HG03521 (cell line): ENCODE measurements around the gene INPP5F.
"Not testable (repeated sequence)": the region's sequence is repeated elsewhere in the genome, so short reads cannot be mapped to it uniquely, and the experiment has no call there.

Source experiments
- ATAC-seq: cut with Tn5 transposase; IDR thresholded peaks from one replicate; pipeline ENCODE4 v1.9.1; 2021; ENCODE audit warnings: mild to moderate bottlenecking, moderate library complexity; ENCODE audit not compliant: unreplicated experiment

INPP5F gene

DNA sequence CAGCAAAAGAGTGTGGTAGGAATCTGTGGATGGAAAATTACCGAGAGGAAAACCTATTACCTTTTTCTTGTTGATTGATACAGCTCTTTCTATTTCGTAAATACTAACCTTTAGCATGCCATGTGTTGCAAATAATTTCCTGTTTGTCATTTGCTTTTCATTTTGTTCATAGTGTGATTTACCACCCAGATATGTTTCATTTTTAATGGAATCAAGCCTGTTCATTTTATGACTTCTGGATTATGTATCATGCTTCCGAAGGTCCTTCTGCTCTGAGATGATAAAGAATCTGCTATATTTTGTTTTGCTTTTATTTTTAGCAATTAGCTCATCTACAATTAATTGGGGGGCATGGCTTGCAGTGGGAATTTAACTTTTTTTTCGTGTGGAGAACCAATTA lies 46.5 kb downstream of the INPP5F start:
- ATAC-seq: no peak

DNA sequence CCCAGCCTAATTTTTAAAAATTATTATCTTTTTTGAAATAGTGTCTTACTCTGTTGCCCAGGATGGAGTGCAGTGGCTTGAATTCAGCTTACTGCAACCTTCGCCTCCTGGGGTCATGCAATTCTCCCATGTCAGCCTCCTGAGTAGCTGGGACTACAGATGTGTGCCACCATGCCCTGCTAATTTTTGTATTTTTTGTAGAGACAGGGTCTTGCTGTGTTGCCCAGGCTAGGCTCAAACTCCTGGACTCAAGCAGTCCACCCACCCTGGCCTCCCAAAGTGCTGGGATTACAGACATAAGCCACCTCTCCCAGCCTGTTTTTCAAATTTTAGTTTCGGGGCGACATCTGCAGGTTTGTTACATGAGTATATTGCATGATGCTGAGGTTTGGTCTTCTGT lies 47.2 kb downstream of the INPP5F start:
- not testable (repeated sequence) for ATAC-seq

DNA sequence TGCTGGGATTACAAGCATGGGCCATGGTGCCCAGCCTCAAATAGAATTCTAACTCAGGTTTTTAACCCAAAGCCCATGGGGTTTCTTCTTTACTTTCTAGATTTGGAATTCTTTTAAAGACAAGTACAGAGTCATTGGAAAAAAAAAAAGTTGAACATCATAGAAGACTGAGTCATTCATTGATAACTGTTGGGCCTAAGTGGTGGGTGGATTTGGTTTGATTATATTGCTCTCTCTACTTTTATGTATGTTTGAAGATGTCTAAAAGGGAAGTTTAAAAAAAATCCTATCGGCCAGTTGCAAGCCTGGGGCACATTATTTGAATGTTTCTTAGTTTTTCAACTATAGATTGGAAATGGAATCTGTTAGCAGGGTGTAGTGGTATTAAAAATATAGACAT lies 49.7 kb downstream of the INPP5F start:
- no peak for ATAC-seq

DNA sequence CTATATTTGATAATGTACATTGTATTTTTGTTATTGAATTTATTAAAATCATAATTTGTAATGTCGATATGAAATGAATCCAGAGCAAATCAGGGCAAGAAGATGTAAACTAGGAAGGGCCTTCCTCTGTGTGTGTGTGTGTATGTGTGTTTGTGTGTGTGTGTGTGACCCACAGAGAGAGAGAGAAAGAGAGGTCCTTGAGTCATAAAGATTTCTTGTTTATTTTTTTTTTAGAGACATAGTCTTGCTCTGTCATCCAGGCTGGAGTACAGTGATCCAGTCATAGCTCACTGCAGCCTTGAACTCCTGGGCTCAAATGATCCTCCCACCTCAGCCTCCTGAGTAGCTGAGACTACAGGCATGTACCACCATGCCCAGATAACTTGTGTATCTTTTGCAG lies 50.7 kb downstream of the INPP5F start:
- no peak for ATAC-seq

DNA sequence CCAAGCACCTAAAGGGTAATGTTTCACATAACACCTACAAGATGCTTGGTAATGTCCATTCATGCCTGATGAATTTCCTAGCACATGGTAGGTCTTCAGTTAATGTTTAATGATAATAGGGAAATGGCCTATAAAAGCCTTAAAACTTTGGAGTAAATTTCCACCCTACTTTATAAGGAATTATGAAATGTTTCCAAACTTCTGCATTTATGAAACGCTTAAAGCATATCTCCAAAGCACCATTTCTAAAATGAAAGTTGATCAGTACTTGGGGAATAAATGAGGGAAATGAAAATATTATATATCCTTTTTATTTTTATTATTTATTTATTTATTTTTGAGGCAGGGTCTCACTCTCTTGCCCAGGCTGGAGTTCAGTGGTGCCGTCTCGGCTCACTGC lies 51.8 kb downstream of the INPP5F start:
- no peak for ATAC-seq

- no peak for ATAC-seq
Measured at GRCh38 chr10:119778776-119779445, 53.1 kb downstream of the INPP5F start.

DNA sequence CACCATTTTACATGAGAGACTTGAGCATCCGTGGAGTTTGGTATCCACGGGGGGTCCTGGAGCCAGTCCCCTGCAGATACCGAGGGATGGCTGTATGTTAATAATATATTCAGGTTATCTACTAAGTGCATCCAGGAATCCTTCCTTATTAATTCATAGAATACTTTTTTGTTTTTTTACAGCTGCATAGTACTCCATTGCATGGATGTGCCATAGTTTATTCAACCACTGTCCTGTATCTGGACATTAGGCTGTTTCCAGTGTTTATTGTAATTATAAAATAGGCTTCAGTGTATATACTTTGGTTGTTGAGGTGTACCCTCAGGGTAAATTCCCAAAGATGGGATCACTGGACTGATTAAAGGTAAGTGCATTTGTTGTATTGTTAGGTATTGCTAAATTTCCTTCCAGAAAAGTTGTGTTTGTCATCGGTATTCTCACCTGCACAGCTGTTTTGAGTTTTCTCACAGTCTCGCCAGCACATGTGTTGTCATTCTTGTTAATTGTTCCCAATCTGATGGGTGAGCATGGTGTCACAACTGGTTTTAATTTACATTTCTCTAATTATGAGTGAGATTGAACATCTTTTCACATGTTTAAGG lies 55.1 kb downstream of the INPP5F start:
- ATAC-seq: no peak

- no peak for ATAC-seq
Measured at GRCh38 chr10:119781498-119781897, 55.6 kb downstream of the INPP5F start.

DNA sequence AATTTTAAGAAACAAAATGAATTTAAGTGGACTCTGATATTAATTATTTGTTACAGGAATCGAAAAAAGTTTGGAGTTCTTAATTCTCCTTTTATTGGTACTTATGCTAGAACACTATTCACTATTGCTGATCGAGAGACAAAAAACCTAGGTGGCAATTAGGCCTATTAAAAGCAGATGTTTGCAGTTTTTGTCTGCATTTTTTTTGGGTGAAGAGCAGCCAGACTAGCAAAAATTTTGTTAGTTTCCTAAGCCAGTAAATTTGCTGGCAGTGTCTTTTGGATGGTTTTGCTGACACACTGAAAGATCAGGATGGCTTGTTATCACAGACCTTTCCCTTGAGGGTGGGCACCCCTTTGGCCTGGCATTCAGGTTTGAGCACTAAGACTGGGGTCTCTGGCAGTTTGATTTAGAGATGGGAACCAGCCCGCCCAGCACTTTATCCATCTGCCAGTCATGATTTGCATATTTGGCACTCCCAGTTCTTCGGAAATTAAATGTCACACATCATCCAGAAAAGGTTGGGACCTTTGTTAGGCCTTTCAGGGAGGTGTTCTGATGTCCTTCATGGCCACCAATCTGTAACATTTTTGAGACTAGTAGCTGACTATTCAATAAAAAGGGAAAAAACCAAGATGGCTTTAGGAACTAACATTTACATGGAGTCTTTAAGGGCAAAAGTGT lies 57.3 kb downstream of the INPP5F start:
- no peak for ATAC-seq

DNA sequence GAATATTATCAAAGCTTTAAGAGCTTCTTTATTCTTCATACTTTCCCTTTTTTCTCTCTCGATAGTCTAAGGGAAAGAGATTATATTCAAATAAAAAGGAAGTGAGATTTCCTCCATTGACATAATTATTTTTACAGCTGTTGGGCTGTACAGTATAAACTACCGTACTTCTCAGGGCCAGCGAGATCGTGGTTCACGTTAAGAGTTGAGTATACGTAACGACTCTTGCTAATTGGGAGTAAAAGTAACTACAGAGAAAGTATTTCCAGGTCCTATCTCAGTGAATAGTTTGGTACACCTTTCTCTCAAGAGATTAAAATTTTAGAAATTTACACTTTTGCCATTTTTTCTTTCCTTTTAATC lies 57.8 kb downstream of the INPP5F start:
- ATAC-seq: no peak

DNA sequence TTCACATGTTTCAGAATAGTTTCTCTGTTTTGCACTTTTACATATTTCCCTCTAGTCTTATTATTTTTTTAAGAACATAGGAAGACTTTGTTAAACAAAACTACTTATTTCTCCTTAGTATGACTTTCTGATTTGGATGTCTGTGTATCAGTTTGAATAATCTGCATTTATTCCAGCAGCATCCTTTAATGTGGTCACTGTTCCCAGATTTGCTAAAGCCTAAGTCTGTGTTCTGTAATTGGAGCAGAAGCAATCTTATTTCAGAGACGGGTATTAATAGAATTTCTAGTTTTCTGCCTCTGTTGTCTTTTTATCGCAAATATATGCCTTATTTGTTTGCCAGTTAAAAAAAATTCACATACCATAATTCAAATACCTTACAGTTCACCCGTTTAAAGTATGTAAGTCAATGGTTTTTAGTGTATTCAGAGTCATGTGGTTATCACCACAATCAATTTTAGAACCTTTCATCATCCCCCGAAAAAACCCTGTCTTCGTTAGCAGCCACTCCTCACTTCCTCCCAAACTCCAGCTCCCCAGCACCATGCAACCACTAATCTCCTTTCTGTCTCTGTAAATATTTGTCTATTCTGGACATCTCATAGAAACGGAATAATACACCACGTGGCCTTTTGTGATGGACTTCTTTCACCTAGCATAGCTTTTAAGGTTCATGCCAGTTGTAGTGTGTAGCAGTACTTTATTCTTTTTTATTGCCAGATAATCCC lies 58.7 kb downstream of the INPP5F start:
- ATAC-seq: peak; percentile 57

DNA sequence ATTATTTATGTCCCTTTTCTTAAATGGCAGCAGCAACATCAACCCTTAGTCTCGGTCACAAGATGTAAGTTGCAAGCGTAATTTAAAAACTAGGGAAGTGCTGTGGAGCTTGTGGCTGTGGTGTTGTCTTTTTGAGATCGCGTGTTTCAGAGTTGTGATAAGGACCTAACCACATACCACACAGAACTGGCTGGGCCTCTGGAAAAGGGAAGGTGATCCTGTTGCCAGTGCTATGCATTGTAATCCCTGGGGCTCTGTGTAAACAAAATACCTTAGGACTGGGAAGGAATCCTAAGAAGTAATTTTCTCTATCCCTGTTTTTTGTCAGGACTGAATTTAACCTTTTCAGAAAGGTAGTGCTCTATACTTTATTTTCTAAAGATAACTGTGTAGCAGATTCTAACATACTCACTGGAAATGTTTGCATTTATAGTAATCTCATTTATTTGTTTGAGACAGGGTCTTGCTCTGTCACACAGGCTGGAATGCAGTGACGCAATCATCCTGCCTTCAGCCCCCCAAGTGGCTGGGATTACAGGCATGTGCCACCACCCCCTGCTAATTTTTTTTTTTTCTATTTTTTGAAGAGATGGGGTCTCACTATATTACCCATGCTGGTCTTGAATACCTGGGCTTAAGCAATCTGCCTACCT lies 60.4 kb downstream of the INPP5F start:
- ATAC-seq: no peak

DNA sequence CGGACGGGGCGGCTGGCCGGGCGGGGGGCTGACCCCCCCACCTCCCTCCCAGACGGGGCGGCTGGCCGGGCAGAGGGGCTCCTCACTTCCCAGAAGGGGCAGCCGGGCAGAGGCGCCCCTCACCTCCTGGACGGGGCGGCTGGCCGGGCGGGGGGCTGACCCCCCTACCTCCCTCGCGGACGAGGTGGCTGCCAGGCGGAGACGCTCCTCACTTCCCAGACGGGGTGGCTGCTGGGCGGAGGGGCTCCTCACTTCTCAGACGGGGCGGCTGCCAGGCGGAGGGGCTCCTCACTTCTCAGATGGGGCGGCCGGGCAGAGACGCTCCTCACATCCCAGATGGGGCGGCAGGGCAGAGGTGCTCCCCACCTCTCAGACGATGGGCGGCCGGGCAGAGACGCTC lies 69.3 kb downstream of the INPP5F start:
- not testable (repeated sequence) for ATAC-seq

GRCh38 chr10:119796039-119796438 lies 70.2 kb downstream of the INPP5F start:
- no peak for ATAC-seq

DNA sequence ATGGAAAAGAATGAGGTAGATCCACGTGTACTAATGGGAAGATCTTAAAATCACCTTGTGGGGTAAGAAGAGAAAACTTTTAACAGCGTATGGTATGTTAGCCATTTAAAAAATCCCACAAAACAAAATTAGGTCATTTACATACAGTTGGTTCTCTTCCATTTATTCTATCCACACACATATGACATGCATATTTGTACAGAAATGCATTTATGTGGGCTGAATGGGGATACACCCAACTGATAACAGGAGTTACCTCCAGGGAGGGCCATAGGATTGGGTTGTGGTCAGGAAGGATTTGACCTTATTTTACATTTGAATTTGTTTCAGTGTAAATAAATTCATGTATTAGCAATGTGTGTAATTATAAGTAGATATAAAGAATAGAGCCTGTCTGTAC lies 75.3 kb downstream of the INPP5F start:
- no peak for ATAC-seq

GRCh38 chr10:119801998-119802538 lies 76.2 kb downstream of the INPP5F start:
- peak; percentile 50 for ATAC-seq

DNA sequence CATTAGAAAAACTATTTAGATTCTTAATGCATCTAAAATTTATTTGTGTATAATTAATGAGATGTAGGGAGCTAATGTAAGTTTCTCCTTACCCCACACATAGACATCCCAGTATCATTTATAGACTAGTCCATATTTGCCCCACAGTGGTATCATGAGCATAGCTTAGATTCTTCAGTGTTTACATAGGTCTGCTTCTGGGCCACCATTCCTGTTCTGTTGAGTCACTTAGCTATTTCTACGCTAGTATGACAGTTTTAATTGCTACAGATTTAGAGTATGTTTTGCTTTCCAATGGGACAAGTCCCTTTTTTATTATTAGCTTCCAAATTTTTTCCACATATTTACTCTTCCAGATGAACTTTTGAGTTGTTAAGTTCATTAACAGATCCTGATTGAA lies 77.4 kb downstream of the INPP5F start:
- no peak for ATAC-seq

GRCh38 chr10:119805702-119806230 lies 79.9 kb downstream of the INPP5F start:
- no peak for ATAC-seq

DNA sequence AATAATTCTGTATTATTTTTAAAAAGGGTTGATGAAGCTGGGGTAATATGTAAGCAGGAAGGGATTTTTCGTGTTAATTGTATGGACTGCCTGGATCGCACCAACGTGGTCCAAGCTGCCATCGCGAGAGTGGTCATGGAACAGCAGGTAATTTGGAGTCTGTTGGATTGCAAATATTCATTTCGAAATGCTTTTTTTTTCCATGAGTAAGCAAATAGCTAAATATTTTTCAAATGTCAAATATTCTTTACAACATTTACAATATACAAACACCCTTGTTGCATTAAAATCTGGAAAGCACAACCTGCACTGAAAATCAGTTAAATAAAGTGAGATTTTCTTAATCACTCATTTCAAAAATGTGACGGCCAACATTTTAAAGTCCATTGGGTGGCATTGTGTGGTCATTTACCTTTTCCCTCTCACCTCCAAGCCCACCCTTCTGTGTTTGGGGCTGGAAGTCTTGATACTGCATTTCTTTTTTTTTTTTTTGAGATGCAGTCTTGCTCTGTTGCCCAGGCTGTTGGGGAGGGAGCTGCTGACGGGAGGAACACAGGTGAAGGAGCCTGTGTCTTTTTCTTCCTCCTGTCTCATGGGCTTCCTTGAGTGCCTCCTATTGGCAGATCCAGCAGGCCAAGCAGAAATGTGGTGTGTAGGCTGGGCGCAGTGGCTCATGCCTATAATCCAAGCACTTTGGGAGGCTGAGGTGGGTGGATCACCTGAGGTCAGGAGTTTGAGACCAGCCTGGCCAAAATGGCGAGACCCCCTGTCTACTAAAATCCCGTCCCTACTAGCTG lies 80.7 kb downstream of the INPP5F start:
- ATAC-seq: no peak
